Measurements from ENCODE around the gene SH3RF3. TPM values are rescaled to one million over a fixed set of nuclear protein-coding genes. Genes with fewer than 3 reads are reported as not detected.

Gene SH3RF3
- total and polyA plus RNA-seq, 2 donors (not counting 1 experiment from before 2014, with no cell fraction given) = 8.3 to 10.1 TPM

DNA sequence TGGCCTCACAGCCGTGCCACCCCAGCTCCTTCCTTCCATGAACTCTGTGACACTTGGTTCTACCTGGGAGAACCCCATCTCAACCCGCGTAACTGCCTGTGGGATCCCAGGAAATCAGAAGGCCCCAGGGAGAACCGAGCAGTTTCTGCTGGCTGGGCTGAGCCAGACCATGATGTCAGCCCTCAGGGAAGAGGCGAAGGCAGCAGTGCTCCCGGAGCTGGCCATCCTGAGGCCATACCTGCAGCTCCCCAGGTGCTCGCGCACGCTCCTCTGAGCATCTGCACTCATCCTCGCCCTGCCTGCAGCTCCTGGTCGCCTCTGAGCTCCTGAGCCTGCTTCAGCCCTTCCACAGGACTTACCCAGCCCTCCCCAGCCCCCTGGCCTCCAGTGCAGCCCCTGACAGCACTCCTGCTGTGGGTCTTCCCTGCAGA, 298.7 kb downstream of the SH3RF3 start:
- no peak for DNase-seq (ENCODE audit: low read depth in 2 of 2)
- H3K4me2 ChIP-seq (ENCODE audit: extremely low read depth, insufficient read depth, low read length) = no peak overlapping the region
- H4K20me1 ChIP-seq (ENCODE audit: control insufficient read depth, extremely low read depth, insufficient read depth, low read length) = no peaks in the 10 kb centered on the region
- no peaks in the 10 kb centered on the region for H3K27me3 ChIP-seq (ENCODE audit: control insufficient read depth, insufficient read depth, low read length)
- H3K27ac ChIP-seq (ENCODE audit: insufficient read depth, low read length) = no peak overlapping the region
- H3K4me1 ChIP-seq (ENCODE audit: control insufficient read depth, extremely low read depth, insufficient read depth, low read length) = no peaks in the 10 kb centered on the region
- H3K79me2 ChIP-seq (ENCODE audit: control insufficient read depth, insufficient read depth, low read length) = no peaks in the 10 kb centered on the region
- H3K36me3 ChIP-seq (ENCODE audit: control insufficient read depth, insufficient read depth, low read length) = peaks cover 3% of the 10 kb centered on the region
- no peak overlapping the region for H2AFZ ChIP-seq (ENCODE audit: low read length)
- no peaks in the 10 kb centered on the region for H3K9me3 ChIP-seq (ENCODE audit: control insufficient read depth, insufficient read depth, low read depth, low read length)
- H3K9ac ChIP-seq (ENCODE audit: insufficient read depth, low read length) = no peak overlapping the region
- TF ChIP-seq, protein P1, sequence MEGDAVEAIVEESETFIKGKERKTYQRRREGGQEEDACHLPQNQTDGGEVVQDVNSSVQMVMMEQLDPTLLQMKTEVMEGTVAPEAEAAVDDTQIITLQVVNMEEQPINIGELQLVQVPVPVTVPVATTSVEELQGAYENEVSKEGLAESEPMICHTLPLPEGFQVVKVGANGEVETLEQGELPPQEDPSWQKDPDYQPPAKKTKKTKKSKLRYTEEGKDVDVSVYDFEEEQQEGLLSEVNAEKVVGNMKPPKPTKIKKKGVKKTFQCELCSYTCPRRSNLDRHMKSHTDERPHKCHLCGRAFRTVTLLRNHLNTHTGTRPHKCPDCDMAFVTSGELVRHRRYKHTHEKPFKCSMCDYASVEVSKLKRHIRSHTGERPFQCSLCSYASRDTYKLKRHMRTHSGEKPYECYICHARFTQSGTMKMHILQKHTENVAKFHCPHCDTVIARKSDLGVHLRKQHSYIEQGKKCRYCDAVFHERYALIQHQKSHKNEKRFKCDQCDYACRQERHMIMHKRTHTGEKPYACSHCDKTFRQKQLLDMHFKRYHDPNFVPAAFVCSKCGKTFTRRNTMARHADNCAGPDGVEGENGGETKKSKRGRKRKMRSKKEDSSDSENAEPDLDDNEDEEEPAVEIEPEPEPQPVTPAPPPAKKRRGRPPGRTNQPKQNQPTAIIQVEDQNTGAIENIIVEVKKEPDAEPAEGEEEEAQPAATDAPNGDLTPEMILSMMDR (conservative IDR thresholded peaks at IDR 0.05 in 1 of 2, IDR thresholded peaks at IDR 0.05 in 1 of 2; ENCODE audit: low read depth in 1 of 2, low read length in 2 of 2) = no peak
- no peak for TF ChIP-seq EZH2 (IDR thresholded peaks at IDR 0.05; ENCODE audit: low read length, missing control alignments)
- H3K4me3 ChIP-seq (replicated peaks in 1 of 4; ENCODE audit: control extremely low read depth in 1 of 4, insufficient read depth in 1 of 4, low read depth in 3 of 4, low read length in 4 of 4) = no peak overlapping the region

DNA sequence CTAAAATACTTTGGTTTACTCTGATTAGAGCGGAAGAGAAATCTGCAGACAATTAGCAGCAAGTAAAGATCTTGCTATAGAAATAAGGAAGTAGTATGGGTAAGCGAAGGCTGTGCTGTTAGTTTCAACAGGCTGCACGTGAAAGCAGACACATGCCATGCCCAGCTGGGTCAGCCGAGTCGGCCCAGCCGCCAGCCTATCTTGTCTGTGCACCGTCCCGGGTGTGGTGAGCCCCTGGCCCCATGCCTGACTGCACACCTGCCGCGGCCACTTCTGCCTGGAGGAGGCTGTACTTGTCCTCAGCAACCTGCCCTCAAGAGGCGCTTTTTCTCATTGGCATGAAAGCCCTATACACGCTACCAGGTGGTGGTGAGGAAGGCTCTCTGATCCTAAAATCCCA, 299.3 kb downstream of the SH3RF3 start:
- H3K9me3 ChIP-seq (ENCODE audit: control insufficient read depth, insufficient read depth, low read depth, low read length) = no peaks in the 10 kb centered on the region
- no peak overlapping the region for H3K9ac ChIP-seq (ENCODE audit: insufficient read depth, low read length)
- no peaks in the 10 kb centered on the region for H4K20me1 ChIP-seq (ENCODE audit: control insufficient read depth, extremely low read depth, insufficient read depth, low read length)
- H3K27ac ChIP-seq (ENCODE audit: insufficient read depth, low read length) = no peak overlapping the region
- H3K4me3 ChIP-seq (replicated peaks in 1 of 4; ENCODE audit: control extremely low read depth in 1 of 4, insufficient read depth in 1 of 4, low read depth in 3 of 4, low read length in 4 of 4) = no peak overlapping the region
- no peak overlapping the region for H2AFZ ChIP-seq (ENCODE audit: low read length)
- H3K79me2 ChIP-seq (ENCODE audit: control insufficient read depth, insufficient read depth, low read length) = no peaks in the 10 kb centered on the region
- H3K36me3 ChIP-seq (ENCODE audit: control insufficient read depth, insufficient read depth, low read length) = peaks cover 1% of the 10 kb centered on the region
- H3K4me2 ChIP-seq (ENCODE audit: extremely low read depth, insufficient read depth, low read length) = no peak overlapping the region
- H3K4me1 ChIP-seq (ENCODE audit: control insufficient read depth, extremely low read depth, insufficient read depth, low read length) = no peaks in the 10 kb centered on the region
- DNase-seq (ENCODE audit: low read depth in 2 of 2) = no peak
- TF ChIP-seq EZH2 (IDR thresholded peaks at IDR 0.05; ENCODE audit: low read length, missing control alignments) = no peak
- TF ChIP-seq, protein P1 (conservative IDR thresholded peaks at IDR 0.05 in 1 of 2, IDR thresholded peaks at IDR 0.05 in 1 of 2; ENCODE audit: low read depth in 1 of 2, low read length in 2 of 2) = no peak
- no peaks in the 10 kb centered on the region for H3K27me3 ChIP-seq (ENCODE audit: control insufficient read depth, insufficient read depth, low read length)

DNA sequence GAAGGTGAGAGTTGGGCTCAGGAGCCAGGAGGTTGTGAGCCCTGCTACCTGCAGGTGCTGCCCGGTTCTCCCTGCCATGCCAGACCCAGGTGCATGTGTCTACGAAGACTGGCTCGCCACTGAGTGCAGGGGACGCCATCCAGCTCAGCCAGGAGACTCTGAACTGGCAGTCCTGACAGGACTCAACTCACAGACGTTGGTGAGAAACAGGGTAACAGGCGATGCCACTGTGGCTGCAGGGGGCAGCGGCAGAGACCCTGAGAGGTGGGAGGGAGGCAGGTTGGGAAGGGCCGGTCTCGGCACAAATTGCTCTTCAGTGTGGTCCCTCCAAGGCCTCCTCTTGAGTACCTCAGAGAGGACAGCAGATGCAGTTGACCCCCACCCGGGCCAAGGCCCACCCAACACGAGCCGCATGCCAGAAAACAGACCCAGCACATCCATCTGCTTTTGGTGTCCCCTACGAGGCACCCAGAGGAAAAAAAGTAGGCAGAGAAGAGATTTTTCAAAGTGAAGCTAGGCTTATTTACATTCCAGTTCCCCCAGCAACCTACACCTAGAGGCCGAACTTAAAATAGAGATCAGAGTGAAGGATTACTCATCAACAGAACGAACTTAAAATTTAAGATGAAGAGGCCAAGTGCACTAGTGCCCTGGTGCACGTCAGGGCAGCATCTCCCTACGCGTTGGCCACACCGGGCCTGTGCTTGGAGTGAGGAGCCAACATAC, 300.0 kb downstream of the SH3RF3 start:
- Histone ChIP-seq H4K20me1 (ENCODE audit: control insufficient read depth, extremely low read depth, insufficient read depth, low read length) (no peaks in the 10 kb centered on the region), H3K79me2 (ENCODE audit: control insufficient read depth, insufficient read depth, low read length) (no peaks in the 10 kb centered on the region), H3K36me3 (ENCODE audit: control insufficient read depth, insufficient read depth, low read length) (no peaks in the 10 kb centered on the region), H3K4me2 (ENCODE audit: extremely low read depth, insufficient read depth, low read length) (no peak overlapping the region), H3K9me3 (ENCODE audit: control insufficient read depth, insufficient read depth, low read depth, low read length) (no peaks in the 10 kb centered on the region), H3K27ac (ENCODE audit: insufficient read depth, low read length) (no peak overlapping the region), H3K4me1 (ENCODE audit: control insufficient read depth, extremely low read depth, insufficient read depth, low read length) (no peaks in the 10 kb centered on the region), H3K9ac (ENCODE audit: insufficient read depth, low read length) (no peak overlapping the region), H3K4me3 (replicated peaks in 1 of 4; ENCODE audit: control extremely low read depth in 1 of 4, insufficient read depth in 1 of 4, low read depth in 3 of 4, low read length in 4 of 4) (no peak overlapping the region), H3K27me3 (ENCODE audit: control insufficient read depth, insufficient read depth, low read length) (no peaks in the 10 kb centered on the region), H2AFZ (ENCODE audit: low read length) (no peak overlapping the region)
- no peak for DNase-seq (ENCODE audit: low read depth in 2 of 2)
- TF ChIP-seq, protein P1 (conservative IDR thresholded peaks at IDR 0.05 in 1 of 2, IDR thresholded peaks at IDR 0.05 in 1 of 2; ENCODE audit: low read depth in 1 of 2, low read length in 2 of 2) = no peak
- no peak for TF ChIP-seq EZH2 (IDR thresholded peaks at IDR 0.05; ENCODE audit: low read length, missing control alignments)

All from fibroblast of lung (primary cell).